ENCODE results near the gene ROBO2.

The ROBO2 gene

DNA sequence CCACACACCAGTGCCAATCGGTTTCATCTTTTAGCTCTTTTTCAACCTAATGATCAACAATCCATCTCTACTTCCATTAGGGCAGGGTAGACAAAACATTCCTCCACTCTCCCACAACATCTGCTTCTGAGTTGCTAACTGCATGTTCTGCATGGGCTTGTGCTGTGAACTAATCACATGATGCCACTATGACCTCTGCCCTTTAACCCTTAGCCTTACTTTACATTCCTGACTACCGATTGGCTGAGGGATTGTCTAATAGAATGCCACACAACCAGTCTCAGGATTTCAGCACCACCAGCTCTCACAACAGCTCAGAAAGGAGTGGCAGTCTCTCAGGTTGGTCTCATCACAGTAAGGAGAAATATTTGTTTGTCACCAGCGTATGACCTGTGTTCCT lies 562.8 kb downstream of the ROBO2 start:
- DNase-seq: no peak

DNA sequence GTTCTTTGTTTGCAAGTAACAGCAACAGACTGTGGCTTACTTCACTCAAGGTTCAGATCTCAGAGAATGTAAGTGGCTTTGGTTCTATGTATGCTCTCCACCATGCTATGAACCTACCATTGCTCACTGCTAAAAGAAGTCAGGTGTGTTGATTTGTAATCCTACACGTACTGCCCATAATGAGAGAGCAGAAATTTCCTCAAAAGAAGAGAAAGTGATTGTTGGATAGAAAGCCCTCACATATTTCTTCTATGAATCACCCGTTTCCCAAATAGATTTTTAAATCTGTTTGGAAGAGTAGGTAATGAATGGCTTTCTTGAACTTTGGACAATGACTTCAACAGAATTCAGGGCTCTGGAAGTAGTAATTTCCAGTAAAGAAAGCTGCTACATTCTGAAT lies 565.4 kb downstream of the ROBO2 start:
- DNase-seq: no peak

DNA sequence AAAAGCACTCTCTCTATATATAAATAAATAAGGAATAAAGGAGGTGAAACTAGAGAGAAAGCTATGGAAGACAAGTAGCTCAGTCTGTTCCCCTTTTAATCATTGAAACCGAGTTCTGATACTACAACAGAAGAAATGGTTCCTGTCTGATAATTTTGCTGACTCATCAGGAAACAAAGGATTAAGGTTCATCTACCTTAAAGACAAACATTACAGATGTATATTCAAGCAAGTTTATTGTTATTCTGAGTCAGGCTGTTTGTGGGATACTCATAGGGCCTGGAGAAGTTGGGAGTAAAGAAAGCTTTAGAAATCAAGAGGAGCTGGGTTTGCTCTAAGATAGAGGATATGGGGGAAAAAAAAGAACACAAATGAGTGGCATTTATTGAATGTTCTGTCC lies 566.0 kb downstream of the ROBO2 start:
- no peak for DNase-seq

DNA sequence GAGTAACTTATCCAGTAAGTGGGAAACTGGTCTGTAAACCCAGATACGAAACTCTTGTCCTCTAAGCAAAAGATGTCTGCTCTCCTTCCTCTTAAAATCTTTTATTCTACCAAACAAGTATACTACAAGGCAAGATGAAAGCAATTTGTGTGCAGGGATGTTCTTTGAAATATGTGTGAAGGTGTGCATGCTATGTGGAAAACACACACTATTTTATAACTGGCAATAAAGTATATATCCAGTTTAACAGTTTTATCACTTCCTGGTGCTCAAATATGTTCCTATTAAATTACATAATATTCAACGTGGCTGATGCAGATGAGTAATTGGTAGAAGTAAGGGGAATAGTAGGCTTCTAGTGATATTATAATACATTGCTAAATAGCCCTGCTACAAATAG lies 566.5 kb downstream of the ROBO2 start:
- no peak for DNase-seq

DNA sequence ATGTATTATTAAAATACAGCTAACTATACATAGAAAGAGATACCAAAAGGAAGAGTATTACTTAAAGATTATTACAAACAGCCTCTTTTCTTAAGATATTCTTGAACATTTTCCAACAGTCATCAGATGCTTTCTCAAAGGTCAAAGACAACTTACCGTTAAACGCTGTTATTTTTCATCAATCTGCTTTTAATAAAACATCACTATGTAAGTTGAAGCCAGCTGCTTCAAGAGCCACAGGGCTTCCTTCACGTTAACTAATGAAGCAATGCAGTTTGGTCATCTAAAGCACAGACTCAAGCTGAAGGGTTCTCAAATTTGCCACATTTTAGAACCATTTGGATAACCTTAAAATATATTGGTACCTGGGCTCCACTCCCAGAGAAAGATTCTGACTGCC lies 578.8 kb downstream of the ROBO2 start:
- no peak for DNase-seq

DNA sequence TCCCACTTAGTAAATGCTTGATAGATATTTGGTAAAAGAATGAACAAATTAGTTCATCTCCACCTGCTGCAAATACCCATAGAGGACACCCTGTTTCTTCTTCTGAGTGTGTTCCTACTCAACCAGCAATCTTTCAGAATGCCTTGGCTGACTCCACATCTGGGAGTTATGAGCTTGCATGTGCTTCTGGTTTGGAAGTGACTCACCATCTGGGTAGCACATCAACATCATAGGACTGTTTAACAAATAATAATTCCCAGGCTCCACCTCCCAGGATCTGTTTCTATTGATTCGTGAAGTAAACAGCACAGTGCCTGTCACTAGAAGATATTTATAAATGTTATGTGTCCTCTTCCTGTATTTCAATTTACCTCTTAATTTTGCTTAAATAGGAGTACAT lies 580.1 kb downstream of the ROBO2 start:
- no peak for DNase-seq

DNA sequence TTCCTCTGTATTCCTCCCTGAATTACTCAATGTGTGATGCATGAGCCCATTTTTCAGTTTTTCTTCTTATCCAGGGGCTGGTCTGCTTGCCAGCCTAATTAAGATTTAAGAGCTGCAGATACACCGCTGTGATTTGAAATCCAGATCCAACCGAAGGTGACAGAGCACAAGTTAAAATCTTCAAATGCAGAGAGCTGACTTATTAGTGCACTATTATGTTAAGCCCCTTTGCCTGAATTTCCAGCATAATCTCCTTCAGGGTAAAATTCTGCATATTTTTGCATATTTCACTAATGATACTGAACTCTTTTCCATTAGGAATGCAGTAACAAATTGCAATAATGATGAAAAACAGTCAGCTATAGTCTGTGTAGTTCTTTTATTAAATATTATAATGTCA lies 583.6 kb downstream of the ROBO2 start:
- DNase-seq: no peak

DNA sequence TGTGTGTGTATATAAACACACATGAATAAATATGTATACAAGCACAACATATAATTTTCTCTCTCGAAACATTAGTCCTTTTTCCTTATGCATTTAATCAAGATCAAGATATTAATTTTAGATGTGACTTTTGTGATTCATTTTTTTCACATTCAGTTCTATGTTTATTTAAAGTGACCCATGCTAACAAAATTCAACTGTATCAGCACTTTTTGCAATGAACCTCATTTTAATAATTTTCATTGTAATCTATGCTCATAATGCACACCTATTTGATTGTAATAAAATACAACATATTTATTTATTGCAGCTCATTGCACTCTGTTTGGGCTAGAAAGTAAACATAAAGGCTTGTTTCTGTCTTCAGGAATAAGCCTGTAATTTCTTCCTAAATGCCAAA lies 586.3 kb downstream of the ROBO2 start:
- no peak for DNase-seq

DNA sequence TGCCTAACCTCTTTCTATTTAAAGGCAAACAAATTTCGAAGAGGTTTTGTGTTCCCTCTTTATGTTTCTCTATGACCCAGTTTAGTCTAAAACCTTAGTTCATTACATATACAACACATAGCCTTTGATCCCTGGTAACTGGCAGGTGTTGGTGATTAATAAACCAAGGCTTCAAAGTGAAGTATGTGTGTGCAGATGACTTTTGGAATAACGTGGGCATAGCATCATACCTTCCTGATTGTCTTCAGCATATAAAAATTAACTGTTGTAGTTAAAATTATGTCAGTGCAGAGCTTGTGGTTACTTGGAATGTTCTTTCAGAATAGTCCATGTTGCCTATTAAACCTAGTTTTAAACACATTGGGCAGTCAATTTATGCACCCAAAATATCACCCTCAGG lies 608.3 kb downstream of the ROBO2 start:
- DNase-seq: no peak

DNA sequence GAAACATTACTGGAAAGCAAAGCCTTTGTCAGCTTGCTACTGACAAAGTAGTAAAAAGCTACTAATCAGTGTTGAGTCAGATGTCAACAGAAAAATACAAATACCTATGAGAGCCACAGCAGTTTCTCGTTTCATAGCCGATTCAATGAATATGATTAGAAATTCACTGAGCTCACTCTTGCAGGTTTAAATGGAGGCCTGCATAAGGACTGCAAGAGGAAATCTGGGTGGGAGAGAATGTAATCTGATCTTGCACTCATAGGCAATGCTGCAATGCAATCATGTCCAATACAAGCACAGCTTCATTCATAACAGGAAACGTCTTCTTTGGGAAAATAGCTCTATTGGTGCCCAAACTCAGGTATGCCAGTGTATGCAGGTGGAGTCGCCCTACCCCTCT lies 608.8 kb downstream of the ROBO2 start:
- DNase-seq: no peak

DNA sequence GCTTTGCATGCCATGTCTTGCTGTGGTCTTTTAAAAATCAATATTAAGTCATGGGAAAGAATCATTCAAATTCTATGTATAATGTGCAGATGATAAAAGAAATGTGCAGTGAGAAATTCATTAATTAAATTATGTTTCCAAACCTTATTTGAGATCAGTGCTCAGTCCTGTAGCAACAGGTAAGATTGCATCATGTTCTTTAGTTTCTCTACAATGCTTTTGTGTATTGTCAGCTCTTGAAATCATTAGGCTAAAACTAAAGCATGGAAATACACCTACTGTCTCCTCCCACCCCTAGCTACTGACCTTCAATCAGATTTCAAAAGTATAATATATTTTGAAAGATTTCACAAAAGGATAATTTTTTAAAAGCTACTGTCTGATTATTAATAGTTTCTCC lies 612.7 kb downstream of the ROBO2 start:
- no peak for DNase-seq

DNA sequence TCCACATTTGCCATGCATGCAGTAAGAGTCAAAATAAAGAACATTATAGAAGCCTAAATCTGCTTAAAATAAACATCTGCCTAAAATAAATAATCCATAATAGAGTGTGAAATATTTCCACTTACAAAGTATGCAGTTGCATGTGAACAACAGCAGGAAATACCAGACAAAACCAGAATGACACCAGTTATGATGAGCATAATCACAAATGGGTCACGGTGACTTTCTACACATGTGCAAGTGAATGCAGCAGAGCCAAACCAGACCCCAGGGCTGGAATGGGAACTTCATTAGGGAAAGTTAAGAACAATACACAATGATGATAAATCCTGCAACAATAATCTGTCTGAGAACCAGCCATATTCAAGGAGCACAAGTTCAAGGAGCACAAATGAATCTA lies 615.5 kb downstream of the ROBO2 start:
- no peak for DNase-seq

DNA sequence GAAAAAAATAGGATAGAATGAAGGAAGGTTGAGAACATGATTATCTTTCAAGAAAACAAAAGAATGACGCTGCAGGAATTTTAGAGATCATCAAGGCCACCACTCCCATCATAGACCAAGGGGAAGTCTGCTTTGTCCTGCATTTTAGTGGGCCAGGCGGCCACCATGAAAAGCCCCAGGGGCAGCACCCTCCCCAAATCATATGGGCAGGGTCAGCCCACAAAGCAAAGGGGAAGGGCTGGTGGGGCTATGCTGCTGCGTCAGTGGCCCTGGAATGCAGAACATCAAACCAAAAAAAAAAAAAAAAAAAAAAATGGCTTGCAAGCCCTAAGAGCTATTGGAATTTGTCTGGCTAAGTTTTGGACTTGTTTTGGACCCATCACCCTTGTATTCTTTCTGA lies 620.8 kb downstream of the ROBO2 start:
- DNase-seq: no peak

DNA sequence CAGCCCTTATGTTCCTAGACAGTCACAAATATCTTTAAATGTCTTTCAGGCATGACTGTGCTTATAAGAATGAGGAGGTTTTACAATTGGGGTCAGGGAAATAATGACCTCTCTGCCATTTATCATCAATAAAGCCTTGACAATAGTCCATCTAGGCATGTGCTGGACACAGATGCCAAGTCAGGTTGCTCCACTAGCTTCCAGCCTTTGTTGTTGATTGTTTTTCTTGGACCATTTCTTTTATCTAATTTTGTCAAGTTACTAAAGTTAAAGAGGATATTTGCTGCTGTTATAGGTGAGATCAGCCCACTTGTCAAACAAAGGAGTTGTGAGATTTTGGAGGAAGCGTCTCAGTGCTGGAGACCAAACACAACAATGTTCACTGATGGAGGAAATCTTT lies 628.0 kb downstream of the ROBO2 start:
- no peak for DNase-seq

DNA sequence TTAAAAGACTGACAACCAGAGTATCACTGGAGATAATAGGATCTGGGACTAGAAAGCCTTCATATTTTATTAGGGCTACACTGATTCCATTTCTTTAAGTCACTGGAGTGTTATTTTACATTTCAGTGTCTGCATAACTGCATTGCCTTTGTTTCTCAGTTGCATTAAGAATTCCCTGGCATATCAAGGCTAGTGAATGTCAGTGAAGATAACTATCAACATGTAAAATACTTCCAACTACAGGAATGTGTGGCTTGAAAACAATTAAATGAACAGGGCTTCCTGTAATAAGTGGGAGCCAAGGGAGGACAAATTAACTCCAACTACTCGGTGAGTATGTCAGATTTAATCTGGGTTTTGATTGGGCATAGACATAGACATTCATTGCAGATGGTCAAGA lies 628.5 kb downstream of the ROBO2 start:
- no peak for DNase-seq

DNA sequence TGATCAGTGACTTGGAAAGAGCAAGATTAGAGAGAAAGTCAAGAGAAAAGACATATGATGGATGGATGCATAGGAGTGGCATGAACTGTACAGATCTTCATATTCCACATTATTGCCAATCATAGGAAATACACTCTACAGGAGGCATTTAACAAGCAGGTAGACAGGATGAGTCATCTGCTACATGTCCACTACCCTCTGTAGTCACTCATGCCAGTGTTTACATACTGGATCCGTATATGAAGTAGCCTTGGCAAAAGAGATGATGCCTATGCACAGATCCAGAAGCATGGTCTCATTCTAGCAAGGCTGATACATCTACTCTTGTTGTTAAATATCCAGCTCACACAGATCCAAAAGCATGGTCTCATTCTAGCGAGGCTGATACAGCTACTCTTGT lies 632.1 kb downstream of the ROBO2 start:
- DNase-seq: no peak

DNA sequence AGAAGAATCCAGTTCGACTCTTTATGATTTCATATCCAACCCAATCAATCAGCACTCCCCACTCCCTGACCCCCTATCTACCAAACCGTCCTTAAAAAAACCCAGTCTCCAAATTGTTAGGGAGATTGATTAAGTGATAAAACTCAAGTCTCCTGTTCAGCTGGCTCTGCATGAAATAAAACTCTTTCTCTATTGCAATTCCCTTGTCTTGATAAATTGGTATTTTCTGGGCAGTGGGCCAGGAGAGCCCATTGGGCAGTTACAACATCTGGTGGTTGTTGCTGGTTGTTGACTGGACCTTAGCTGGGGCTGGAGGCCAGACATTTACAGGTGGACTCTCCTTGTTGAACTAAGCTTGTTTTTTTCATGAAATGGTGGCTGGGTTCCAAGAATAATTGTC lies 642.3 kb downstream of the ROBO2 start:
- DNase-seq: no peak

DNA sequence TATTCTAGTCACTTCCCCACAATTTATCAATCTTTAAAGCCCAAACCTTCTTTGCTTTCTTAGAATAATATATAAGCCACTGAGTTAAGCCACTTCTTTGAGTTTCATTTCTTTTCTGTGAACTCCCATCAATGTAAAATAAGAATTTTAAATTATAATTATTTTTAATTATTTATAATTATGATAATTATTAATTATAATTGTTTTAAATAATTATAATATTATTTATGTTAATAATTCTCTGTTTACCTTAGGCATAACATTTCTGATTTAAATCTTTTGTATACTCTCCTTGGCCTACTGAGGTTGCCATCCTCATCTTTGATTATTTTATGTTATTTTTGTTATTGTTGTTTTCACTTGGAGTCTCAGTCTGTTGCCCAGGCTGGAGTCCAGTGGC lies 644.2 kb downstream of the ROBO2 start:
- no peak for DNase-seq

DNA sequence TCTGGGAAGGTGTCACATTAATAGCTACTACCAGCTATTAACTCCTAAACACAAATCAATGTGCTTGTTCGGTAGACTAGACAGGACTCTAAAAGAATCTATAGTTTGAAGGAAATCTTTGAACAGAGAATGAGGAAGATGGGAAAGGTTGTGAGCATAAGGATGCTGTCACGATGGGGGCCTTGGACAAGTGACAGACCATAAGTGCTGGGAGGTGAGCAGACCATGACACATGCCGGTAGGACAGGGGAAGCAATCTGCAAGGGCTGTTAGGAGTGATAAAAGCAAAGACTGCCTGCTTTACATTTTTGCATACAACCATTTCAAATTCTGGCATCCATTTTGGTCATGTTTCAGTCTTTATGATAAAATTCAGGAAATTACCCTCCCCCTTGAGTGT lies 645.8 kb downstream of the ROBO2 start:
- no peak for DNase-seq

DNA sequence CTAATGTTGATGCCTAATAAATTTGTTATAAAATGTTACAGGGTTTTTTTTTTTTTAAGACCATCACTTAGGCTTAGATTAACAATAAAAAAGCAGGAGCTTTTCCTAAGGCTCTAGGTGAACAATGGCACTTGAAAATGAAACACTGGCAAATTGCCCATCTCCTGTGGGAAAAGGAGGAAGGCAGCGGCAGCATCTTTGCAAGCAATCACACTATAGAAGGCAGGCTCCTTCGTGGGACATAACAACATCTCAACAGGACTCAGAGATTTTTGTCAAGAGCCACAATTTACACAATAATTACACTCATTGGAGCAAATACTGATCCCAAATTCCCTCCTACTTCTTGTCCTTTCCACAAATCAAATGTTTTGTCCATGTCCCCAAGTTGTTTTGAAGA lies 646.7 kb downstream of the ROBO2 start:
- no peak for DNase-seq

DNA sequence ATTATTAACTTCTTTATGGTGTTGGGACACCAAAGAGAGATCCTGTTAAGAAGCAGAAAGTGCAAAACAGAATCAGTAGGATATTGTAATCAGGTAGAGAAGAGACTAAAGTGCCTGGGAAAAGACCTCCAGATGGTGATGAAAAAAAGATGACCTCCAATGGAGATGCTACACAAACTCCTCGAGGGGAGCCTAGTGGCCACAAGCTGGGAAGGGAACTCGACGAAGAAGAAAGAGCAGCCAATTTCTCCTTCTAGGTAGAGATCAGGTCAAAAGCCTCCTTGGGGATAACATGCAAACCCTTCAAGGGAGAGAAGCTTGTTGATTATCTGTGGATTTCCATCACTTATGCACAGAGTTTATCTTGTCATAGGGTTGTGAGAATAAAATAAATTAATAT lies 647.6 kb downstream of the ROBO2 start:
- no peak for DNase-seq

DNA sequence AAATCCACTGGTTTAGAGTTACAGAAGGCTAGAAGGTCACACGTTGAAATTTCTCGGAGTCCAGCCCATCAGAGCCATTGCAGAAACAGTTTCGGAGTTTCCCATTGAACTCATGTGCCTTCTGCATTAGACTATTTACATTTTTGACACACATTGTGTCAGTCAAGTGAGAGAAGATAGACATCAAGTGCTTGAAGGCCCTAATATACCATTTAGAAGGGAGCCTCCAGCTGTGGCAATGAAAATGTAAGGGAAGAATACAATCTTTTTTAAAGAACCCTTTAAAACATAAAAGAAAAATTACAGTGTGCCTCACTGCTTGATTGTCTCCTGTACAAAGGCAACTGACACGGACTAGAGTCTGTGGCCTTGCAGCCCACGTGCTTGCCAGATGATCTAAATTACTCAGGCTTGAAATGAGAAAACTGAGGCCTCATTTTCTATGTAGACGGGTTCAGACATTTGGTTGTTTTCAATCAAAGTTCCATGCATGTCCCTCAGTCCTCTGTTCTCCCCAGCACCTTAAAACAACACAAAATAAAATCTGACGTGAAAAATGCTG lies 650.5 kb downstream of the ROBO2 start:
- DNase-seq: no peak

DNA sequence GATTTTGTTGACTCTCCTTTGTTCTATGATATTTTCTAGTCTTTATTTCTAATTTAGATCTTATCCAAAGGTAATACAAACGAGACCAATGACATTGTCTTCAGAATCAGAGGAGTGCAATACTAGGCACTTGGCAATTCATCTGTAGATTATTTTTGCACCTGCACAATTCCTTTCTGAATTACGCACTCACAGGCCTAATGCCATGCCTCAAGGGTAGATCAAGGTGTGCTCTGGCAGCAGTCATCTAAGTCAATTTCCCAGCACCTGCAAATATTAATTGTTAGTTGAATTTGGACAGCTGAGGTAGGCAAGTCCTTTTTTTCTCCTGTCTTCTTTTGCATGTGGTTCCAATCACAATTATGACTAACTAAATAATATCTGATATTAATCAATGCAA lies 653.2 kb downstream of the ROBO2 start:
- no peak for DNase-seq

DNA sequence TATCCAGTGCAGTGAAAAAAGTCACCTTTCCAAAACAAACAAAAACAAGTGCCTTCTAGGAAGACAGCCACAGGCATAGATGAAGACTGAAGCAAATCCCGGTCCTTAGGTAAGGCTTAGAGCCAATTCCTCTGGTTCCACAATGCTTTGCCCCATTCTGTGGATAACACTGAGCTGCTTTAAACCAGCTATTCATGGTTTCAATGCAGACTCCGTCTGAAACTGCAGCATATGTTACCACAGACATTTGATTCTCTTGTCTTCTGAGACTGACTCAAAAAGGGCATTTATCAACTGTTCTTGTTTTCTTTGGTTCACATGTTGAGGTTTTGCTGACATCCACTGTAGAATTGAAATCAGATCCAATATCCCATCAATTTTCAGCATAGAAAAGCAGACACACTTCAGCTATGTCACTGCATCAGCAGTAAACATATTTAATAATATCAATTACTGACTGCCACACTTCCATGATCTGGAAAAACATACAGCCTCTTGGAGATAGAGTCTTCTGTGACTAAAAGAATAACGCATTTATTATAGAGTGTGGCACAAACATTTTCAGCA lies 659.3 kb downstream of the ROBO2 start:
- DNase-seq: no peak

Data from GF-D8 (cell line).